Measurements from ENCODE around the gene CCDC33. TPM values are rescaled to one million over a fixed set of nuclear protein-coding genes. Genes with fewer than 3 reads are reported as not detected.

CCDC33 gene
- total RNA-seq, 1 experiment from 2014 or later = 10.6 TPM

GRCh38 chr15:74290645-74291044, 54.5 kb downstream of the CCDC33 start:
- no peak for DNase-seq (ENCODE audit: low spot score)
- ATAC-seq = no peak
- Mint-ChIP-seq H3K4me3 (peak overlapping the region; percentile 51), H3K27me3 (ENCODE audit: low read depth) (peaks cover 59% of the 10 kb centered on the region), H3K36me3 (no peaks in the 10 kb centered on the region), H3K4me1 (peaks cover 23% of the 10 kb centered on the region), H3K27ac (no peak overlapping the region), H3K9me3 (no peaks in the 10 kb centered on the region)
- ChIA-PET POLR2A (no interaction called here), CTCF (interaction anchor here (1.8 to 2.2 kb wide), 3 partner anchors 17 to 156 kb away, joined by 6 to 17 read pairs (median 9); no protein-coding TSS in a partner anchor)
- TF ChIP-seq SOX15 (CRISPR knock-in tag; IDR thresholded peaks at IDR 0.05) = no peak
- no peak for TF ChIP-seq ZNF121 (CRISPR knock-in tag; IDR thresholded peaks at IDR 0.05)
- TF ChIP-seq ELF4 (CRISPR knock-in tag; IDR thresholded peaks at IDR 0.05; ENCODE audit: low read depth) = no peak
- no peak for TF ChIP-seq JUN (CRISPR knock-in tag; IDR thresholded peaks at IDR 0.05)
- TF ChIP-seq ZNF423 (CRISPR knock-in tag; IDR thresholded peaks at IDR 0.05) = no peak
- no peak for TF ChIP-seq MYBL2 (CRISPR knock-in tag; IDR thresholded peaks at IDR 0.05)
- no peak for TF ChIP-seq ATF1 (CRISPR knock-in tag; IDR thresholded peaks at IDR 0.05)
- TF ChIP-seq IRF2 (CRISPR knock-in tag; IDR thresholded peaks at IDR 0.05; ENCODE audit: borderline replicate concordance, low read depth) = no peak
- no peak for TF ChIP-seq ZNF416 (CRISPR knock-in tag; IDR thresholded peaks at IDR 0.05)
- TF ChIP-seq FOXP4 (CRISPR knock-in tag; IDR thresholded peaks at IDR 0.05) = no peak
- TF ChIP-seq NFATC4 (CRISPR knock-in tag; IDR thresholded peaks at IDR 0.05) = no peak
- TF ChIP-seq GABPB1 (CRISPR knock-in tag; IDR thresholded peaks at IDR 0.05) = no peak
- no peak for TF ChIP-seq ZNF232 (CRISPR knock-in tag; IDR thresholded peaks at IDR 0.05)
- no peak for TF ChIP-seq E2F1 (CRISPR knock-in tag; IDR thresholded peaks at IDR 0.05)
- TF ChIP-seq GTF2I (CRISPR knock-in tag; conservative IDR thresholded peaks at IDR 0.05) = no peak
- no peak for TF ChIP-seq MXD4 (CRISPR knock-in tag; IDR thresholded peaks at IDR 0.05; ENCODE audit: borderline replicate concordance)
- no peak for TF ChIP-seq ZBTB21 (CRISPR knock-in tag; IDR thresholded peaks at IDR 0.05; ENCODE audit: borderline replicate concordance)

- POLR2A ChIA-PET = interaction anchor here (0.6 to 0.8 kb wide), 4 partner anchors 26 to 89 kb away, joined by 3 to 4 read pairs (median 3); no protein-coding TSS in a partner anchor
- Mint-ChIP-seq H3K9me3 (no peaks in the 10 kb centered on the region), H3K4me3 (peak overlapping the region; percentile 51)
- TF ChIP-seq TEAD4 (CRISPR knock-in tag; IDR thresholded peaks at IDR 0.05) (peak; percentile 91), GTF2I (CRISPR knock-in tag; conservative IDR thresholded peaks at IDR 0.05) (no peak), ZNF425 (CRISPR knock-in tag; conservative IDR thresholded peaks at IDR 0.05) (no peak), GRHL2 (CRISPR knock-in tag; IDR thresholded peaks at IDR 0.05; ENCODE audit: insufficient replicate concordance, severe bottlenecking) (no peak), KAT7 (CRISPR knock-in tag; IDR thresholded peaks at IDR 0.05; ENCODE audit: borderline replicate concordance) (peak; percentile 91; the same call in 1 of the 2 replicates), ZNF396 (CRISPR knock-in tag; IDR thresholded peaks at IDR 0.05; ENCODE audit: borderline replicate concordance) (no peak), FOXP1 (CRISPR knock-in tag; IDR thresholded peaks at IDR 0.05; ENCODE audit: borderline replicate concordance) (peak; percentile 99), NFE2L1 (CRISPR knock-in tag; IDR thresholded peaks at IDR 0.05) (peak; percentile 97), PRDM15 (CRISPR knock-in tag; IDR thresholded peaks at IDR 0.05) (peak; percentile 75)
Observed at GRCh38 chr15:74291101-74292071, 55.3 kb downstream of the CCDC33 start.

More at GRCh38 chr15:74291101-74292071, 55.3 kb downstream of the CCDC33 start:
- Mint-ChIP-seq H3K27ac (no peak overlapping the region), H3K4me1 (peaks cover 23% of the 10 kb centered on the region), H3K36me3 (no peaks in the 10 kb centered on the region), H3K27me3 (ENCODE audit: low read depth) (peaks cover 59% of the 10 kb centered on the region)
- peak; percentile 99 for DNase-seq (ENCODE audit: low spot score)
- CTCF ChIA-PET = interaction anchor here (0.9 to 2.2 kb wide), 10 partner anchors 17 to 587 kb away, joined by 3 to 17 read pairs (median 4); partner anchors contain the start of gene STRA6
- ATAC-seq = peak; percentile 88

Measured in WTC11 (cell line).